Measurements from ENCODE around the gene ROR2. TPM values are rescaled to one million over a fixed set of nuclear protein-coding genes. Genes with fewer than 3 reads are reported as not detected.

ROR2 gene
- total RNA-seq, 1 experiment from 2014 or later = 0.68 TPM

- H3K9me3 ChIP-seq = no peaks in the 10 kb centered on the region
- ChIA-PET POLR2A (no interaction called here), CTCF (no interaction called here)
- Mint-ChIP-seq H3K9me3 (ENCODE audit: unreplicated experiment) (no peaks in the 10 kb centered on the region), H3K4me1 (ENCODE audit: low read depth, unreplicated experiment) (no peaks in the 10 kb centered on the region), H3K27ac (ENCODE audit: unreplicated experiment) (no peak overlapping the region), H3K36me3 (ENCODE audit: insufficient read depth, unreplicated experiment) (no peaks in the 10 kb centered on the region), H3K4me3 (ENCODE audit: unreplicated experiment) (no peak overlapping the region), H3K27me3 (ENCODE audit: insufficient read depth, unreplicated experiment) (no peaks in the 10 kb centered on the region)
- H3K4me1 ChIP-seq = peaks cover 8% of the 10 kb centered on the region
- TF ChIP-seq, protein P1, sequence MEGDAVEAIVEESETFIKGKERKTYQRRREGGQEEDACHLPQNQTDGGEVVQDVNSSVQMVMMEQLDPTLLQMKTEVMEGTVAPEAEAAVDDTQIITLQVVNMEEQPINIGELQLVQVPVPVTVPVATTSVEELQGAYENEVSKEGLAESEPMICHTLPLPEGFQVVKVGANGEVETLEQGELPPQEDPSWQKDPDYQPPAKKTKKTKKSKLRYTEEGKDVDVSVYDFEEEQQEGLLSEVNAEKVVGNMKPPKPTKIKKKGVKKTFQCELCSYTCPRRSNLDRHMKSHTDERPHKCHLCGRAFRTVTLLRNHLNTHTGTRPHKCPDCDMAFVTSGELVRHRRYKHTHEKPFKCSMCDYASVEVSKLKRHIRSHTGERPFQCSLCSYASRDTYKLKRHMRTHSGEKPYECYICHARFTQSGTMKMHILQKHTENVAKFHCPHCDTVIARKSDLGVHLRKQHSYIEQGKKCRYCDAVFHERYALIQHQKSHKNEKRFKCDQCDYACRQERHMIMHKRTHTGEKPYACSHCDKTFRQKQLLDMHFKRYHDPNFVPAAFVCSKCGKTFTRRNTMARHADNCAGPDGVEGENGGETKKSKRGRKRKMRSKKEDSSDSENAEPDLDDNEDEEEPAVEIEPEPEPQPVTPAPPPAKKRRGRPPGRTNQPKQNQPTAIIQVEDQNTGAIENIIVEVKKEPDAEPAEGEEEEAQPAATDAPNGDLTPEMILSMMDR (IDR thresholded peaks at IDR 0.05; ENCODE audit: insufficient read depth in 1 of 2, low read depth in 1 of 2, low read length in 1 of 2, severe bottlenecking in 1 of 2, unreplicated experiment in 1 of 2) = no peak
- H3K27me3 ChIP-seq (replicated peaks; ENCODE audit: control insufficient read depth, insufficient read depth, low read length) = no peaks in the 10 kb centered on the region
- no peaks in the 10 kb centered on the region for H3K36me3 ChIP-seq (ENCODE audit: control insufficient read depth, insufficient read depth, low read length)
- BruUV-seq (replicated peaks) = no TSS peak
- no peak for DNase-seq
- intact Hi-C loops (cut with micrococcal nuclease; ENCODE audit: unreplicated experiment) = no loop called here
- H3K4me3 ChIP-seq (ENCODE audit: low read depth, low read length) = no peak overlapping the region
Observed at GRCh38 chr9:91720313-91720712, 229.7 kb downstream of the ROR2 start.

- Mint-ChIP-seq H3K4me1 (ENCODE audit: low read depth, unreplicated experiment) (no peaks in the 10 kb centered on the region), H3K36me3 (ENCODE audit: insufficient read depth, unreplicated experiment) (no peaks in the 10 kb centered on the region), H3K27ac (ENCODE audit: unreplicated experiment) (no peak overlapping the region), H3K9me3 (ENCODE audit: unreplicated experiment) (no peaks in the 10 kb centered on the region), H3K27me3 (ENCODE audit: insufficient read depth, unreplicated experiment) (no peaks in the 10 kb centered on the region), H3K4me3 (ENCODE audit: unreplicated experiment) (no peak overlapping the region)
- H3K4me1 ChIP-seq = peaks cover 8% of the 10 kb centered on the region
- intact Hi-C loops (cut with micrococcal nuclease; ENCODE audit: unreplicated experiment) = no loop called here
- no peak for DNase-seq
- ChIA-PET POLR2A (no interaction called here), CTCF (no interaction called here)
- H3K27me3 ChIP-seq (replicated peaks; ENCODE audit: control insufficient read depth, insufficient read depth, low read length) = no peaks in the 10 kb centered on the region
- no peaks in the 10 kb centered on the region for H3K9me3 ChIP-seq
- no TSS peak for BruUV-seq (replicated peaks)
- TF ChIP-seq, protein P1 (IDR thresholded peaks at IDR 0.05; ENCODE audit: insufficient read depth in 1 of 2, low read depth in 1 of 2, low read length in 1 of 2, severe bottlenecking in 1 of 2, unreplicated experiment in 1 of 2) = no peak
- no peak overlapping the region for H3K4me3 ChIP-seq (ENCODE audit: low read depth, low read length)
- H3K36me3 ChIP-seq (ENCODE audit: control insufficient read depth, insufficient read depth, low read length) = no peaks in the 10 kb centered on the region
Observed at GRCh38 chr9:91718071-91718470, 232.0 kb downstream of the ROR2 start.

DNA sequence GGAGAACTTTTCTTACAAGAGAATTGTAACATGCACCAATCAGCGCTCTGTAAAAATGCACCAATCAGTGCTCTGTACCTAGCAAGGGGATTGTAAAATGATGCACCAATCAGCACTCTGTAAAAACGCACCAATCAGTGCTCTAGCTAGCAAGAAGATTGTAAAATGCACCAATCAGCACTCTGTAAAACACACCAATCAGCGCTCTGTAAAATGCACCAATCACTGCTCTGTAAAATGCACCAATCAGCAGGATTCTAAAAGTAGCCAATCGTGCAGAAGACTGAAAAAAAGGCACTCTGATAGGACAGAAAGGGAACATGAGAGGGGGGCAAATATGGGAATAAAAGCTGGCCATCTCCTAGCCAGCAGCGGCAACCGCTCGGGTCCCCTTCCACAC, 233.2 kb downstream of the ROR2 start:
- H3K9me3 Mint-ChIP-seq (ENCODE audit: unreplicated experiment) = no peaks in the 10 kb centered on the region
- H3K36me3 ChIP-seq (ENCODE audit: control insufficient read depth, insufficient read depth, low read length) = no peaks in the 10 kb centered on the region
- intact Hi-C loops (cut with micrococcal nuclease; ENCODE audit: unreplicated experiment) = no loop called here
- no peak overlapping the region for H3K4me3 ChIP-seq (ENCODE audit: low read depth, low read length)
- no peak overlapping the region for H3K4me3 Mint-ChIP-seq (ENCODE audit: unreplicated experiment)
- no peaks in the 10 kb centered on the region for H3K27me3 Mint-ChIP-seq (ENCODE audit: insufficient read depth, unreplicated experiment)
- no peaks in the 10 kb centered on the region for H3K4me1 Mint-ChIP-seq (ENCODE audit: low read depth, unreplicated experiment)
- ChIA-PET POLR2A (no interaction called here), CTCF (no interaction called here)
- no peaks in the 10 kb centered on the region for H3K27me3 ChIP-seq (replicated peaks; ENCODE audit: control insufficient read depth, insufficient read depth, low read length)
- no TSS peak for BruUV-seq (replicated peaks)
- H3K36me3 Mint-ChIP-seq (ENCODE audit: insufficient read depth, unreplicated experiment) = no peaks in the 10 kb centered on the region
- H3K9me3 ChIP-seq = no peaks in the 10 kb centered on the region
- H3K4me1 ChIP-seq = peaks cover 8% of the 10 kb centered on the region
- TF ChIP-seq, protein P1 (IDR thresholded peaks at IDR 0.05; ENCODE audit: insufficient read depth in 1 of 2, low read depth in 1 of 2, low read length in 1 of 2, severe bottlenecking in 1 of 2, unreplicated experiment in 1 of 2) = no peak
- DNase-seq = no peak
- H3K27ac Mint-ChIP-seq (ENCODE audit: unreplicated experiment) = no peak overlapping the region
